ENCODE measurements around the gene STXBP6. TPM values are rescaled to one million over a fixed set of nuclear protein-coding genes. Genes with fewer than 3 reads are reported as not detected.

Gene STXBP6
- total and polyA plus RNA-seq, 2 of the 13 experiments (the other 11 are each of a cell fraction or from before 2014, with no cell fraction given): 35.3 to 42.8 TPM

DNA sequence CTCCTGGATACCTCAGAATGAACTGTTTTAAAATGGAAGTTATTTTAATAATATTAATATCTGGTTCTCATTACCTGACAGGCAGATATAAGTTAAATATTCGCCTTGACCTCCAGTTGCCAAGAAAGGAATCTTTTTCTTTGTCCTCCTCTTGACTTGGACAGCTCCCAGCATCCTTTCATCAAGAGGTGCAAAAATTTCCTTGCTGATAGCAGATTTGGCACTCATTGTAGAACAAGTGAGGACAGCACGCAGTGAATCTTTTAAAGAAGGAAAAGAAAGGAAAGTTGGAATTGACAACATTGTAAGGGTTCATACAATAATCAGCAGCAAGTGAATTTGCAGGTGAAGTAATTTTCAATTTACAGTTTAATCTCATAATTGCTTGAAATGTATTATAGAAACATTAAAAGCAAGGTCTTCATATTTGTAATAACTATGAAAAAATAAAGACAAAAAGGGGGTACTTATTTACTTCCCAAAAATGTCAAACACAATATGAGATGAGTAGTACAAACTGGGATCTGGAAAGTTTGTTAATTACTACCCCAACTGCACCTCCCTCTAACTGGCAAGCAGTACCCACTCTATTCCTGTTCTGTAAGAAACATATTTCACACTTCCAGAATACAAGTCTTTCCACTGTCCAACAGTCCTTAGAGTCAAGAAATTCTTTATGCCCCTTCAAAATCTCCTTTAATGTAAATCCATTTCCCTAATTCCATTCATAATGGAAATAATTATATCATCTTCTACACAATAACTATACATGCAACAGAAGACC, 75.2 kb downstream of the STXBP6 start:
- H4K20me1 ChIP-seq (ENCODE audit: insufficient read depth, low read length): no peaks in the 10 kb centered on the region
- H3K36me3 ChIP-seq (replicated peaks in 1 of 2; ENCODE audit: control insufficient read depth in 1 of 2, insufficient read depth in 2 of 2, low read length in 2 of 2): no peaks in the 10 kb centered on the region; a peak in 1 of 5 replicates
- CTCF ChIA-PET (ENCODE audit: low intra/inter-chr PET ratio, low total read pairs): no interaction called here
- no peak overlapping the region for H3K27ac ChIP-seq (ENCODE audit: extremely low read length, insufficient read depth, low read length)
- no peak overlapping the region for H3K9ac ChIP-seq (ENCODE audit: insufficient read depth, low read depth, low read length)
- ATAC-seq (no peak), DNase-seq (ENCODE audit: low spot score) (no peak), FAIRE-seq (no peak)
- no peak overlapping the region for H2AFZ ChIP-seq (ENCODE audit: low read length)
- intact Hi-C loops (cut with micrococcal nuclease; ENCODE audit: unreplicated experiment) (loop anchor here (5.0 kb wide), 1 partner anchor 58 kb away; no protein-coding TSS in a partner anchor), in situ Hi-C loops (cut with HindIII; ENCODE audit: extremely low pct_ligation_motif_present, low pct_unique_long_range_greater_than_20kb) (no loop called here)
- no peaks in the 10 kb centered on the region for H3K27me3 ChIP-seq (ENCODE audit: control insufficient read depth in 1 of 2, insufficient read depth in 2 of 2, low read length in 2 of 2)
- H3K4me2 ChIP-seq (ENCODE audit: low read depth, low read length): no peak overlapping the region
- POLR2A ChIA-PET: no interaction called here
- H3K4me3 ChIP-seq (replicated peaks in 1 of 3; ENCODE audit: insufficient read depth in 1 of 3, low read depth in 2 of 3, low read length in 3 of 3): no peak overlapping the region
- peaks cover 27% of the 10 kb centered on the region for H3K4me1 ChIP-seq (ENCODE audit: insufficient read depth, low read length)
- BruUV-seq (replicated peaks): no TSS peak
- no peaks in the 10 kb centered on the region for H3K79me2 ChIP-seq (ENCODE audit: insufficient read depth, low read length)
- 80% methylated on average over 2 of the region's 2 CpGs for WGBS (ENCODE audit: low lambda C conversion rate)
- H3K9me3 ChIP-seq (ENCODE audit: low read length): no peaks in the 10 kb centered on the region
- TF ChIP-seq, protein P1, sequence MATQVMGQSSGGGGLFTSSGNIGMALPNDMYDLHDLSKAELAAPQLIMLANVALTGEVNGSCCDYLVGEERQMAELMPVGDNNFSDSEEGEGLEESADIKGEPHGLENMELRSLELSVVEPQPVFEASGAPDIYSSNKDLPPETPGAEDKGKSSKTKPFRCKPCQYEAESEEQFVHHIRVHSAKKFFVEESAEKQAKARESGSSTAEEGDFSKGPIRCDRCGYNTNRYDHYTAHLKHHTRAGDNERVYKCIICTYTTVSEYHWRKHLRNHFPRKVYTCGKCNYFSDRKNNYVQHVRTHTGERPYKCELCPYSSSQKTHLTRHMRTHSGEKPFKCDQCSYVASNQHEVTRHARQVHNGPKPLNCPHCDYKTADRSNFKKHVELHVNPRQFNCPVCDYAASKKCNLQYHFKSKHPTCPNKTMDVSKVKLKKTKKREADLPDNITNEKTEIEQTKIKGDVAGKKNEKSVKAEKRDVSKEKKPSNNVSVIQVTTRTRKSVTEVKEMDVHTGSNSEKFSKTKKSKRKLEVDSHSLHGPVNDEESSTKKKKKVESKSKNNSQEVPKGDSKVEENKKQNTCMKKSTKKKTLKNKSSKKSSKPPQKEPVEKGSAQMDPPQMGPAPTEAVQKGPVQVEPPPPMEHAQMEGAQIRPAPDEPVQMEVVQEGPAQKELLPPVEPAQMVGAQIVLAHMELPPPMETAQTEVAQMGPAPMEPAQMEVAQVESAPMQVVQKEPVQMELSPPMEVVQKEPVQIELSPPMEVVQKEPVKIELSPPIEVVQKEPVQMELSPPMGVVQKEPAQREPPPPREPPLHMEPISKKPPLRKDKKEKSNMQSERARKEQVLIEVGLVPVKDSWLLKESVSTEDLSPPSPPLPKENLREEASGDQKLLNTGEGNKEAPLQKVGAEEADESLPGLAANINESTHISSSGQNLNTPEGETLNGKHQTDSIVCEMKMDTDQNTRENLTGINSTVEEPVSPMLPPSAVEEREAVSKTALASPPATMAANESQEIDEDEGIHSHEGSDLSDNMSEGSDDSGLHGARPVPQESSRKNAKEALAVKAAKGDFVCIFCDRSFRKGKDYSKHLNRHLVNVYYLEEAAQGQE (IDR thresholded peaks at IDR 0.05; ENCODE audit: borderline replicate concordance in 1 of 2, low read depth in 1 of 2, low read length in 2 of 2): no peak
- TF ChIP-seq, protein P2, sequence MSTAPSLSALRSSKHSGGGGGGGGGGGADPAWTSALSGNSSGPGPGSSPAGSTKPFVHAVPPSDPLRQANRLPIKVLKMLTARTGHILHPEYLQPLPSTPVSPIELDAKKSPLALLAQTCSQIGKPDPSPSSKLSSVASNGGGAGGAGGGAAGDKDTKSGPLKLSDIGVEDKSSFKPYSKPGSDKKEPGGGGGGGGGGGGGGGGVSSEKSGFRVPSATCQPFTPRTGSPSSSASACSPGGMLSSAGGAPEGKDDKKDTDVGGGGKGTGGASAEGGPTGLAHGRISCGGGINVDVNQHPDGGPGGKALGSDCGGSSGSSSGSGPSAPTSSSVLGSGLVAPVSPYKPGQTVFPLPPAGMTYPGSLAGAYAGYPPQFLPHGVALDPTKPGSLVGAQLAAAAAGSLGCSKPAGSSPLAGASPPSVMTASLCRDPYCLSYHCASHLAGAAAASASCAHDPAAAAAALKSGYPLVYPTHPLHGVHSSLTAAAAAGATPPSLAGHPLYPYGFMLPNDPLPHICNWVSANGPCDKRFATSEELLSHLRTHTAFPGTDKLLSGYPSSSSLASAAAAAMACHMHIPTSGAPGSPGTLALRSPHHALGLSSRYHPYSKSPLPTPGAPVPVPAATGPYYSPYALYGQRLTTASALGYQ (CRISPR knock-in tag; IDR thresholded peaks at IDR 0.05): no peak
- TF ChIP-seq ASH2L (IDR thresholded peaks at IDR 0.05; ENCODE audit: insufficient read length, low read depth, low read length) (no peak), ZNF501 (CRISPR knock-in tag; IDR thresholded peaks at IDR 0.05) (no peak), ZNF816 (CRISPR knock-in tag; IDR thresholded peaks at IDR 0.05; ENCODE audit: borderline replicate concordance) (no peak), REPIN1 (CRISPR knock-in tag; IDR thresholded peaks at IDR 0.05; ENCODE audit: borderline replicate concordance, low read depth) (no peak), NR2C2 (CRISPR knock-in tag; IDR thresholded peaks at IDR 0.05; ENCODE audit: borderline replicate concordance) (no peak), BCL6 (CRISPR knock-in tag; IDR thresholded peaks at IDR 0.05) (no peak), ARID2 (CRISPR knock-in tag; IDR thresholded peaks at IDR 0.05; ENCODE audit: borderline replicate concordance) (no peak), ZSCAN29 (CRISPR knock-in tag; conservative IDR thresholded peaks at IDR 0.05) (no peak), TARDBP (CRISPR knock-in tag; IDR thresholded peaks at IDR 0.05) (no peak)
- TF ChIP-seq, protein P3, sequence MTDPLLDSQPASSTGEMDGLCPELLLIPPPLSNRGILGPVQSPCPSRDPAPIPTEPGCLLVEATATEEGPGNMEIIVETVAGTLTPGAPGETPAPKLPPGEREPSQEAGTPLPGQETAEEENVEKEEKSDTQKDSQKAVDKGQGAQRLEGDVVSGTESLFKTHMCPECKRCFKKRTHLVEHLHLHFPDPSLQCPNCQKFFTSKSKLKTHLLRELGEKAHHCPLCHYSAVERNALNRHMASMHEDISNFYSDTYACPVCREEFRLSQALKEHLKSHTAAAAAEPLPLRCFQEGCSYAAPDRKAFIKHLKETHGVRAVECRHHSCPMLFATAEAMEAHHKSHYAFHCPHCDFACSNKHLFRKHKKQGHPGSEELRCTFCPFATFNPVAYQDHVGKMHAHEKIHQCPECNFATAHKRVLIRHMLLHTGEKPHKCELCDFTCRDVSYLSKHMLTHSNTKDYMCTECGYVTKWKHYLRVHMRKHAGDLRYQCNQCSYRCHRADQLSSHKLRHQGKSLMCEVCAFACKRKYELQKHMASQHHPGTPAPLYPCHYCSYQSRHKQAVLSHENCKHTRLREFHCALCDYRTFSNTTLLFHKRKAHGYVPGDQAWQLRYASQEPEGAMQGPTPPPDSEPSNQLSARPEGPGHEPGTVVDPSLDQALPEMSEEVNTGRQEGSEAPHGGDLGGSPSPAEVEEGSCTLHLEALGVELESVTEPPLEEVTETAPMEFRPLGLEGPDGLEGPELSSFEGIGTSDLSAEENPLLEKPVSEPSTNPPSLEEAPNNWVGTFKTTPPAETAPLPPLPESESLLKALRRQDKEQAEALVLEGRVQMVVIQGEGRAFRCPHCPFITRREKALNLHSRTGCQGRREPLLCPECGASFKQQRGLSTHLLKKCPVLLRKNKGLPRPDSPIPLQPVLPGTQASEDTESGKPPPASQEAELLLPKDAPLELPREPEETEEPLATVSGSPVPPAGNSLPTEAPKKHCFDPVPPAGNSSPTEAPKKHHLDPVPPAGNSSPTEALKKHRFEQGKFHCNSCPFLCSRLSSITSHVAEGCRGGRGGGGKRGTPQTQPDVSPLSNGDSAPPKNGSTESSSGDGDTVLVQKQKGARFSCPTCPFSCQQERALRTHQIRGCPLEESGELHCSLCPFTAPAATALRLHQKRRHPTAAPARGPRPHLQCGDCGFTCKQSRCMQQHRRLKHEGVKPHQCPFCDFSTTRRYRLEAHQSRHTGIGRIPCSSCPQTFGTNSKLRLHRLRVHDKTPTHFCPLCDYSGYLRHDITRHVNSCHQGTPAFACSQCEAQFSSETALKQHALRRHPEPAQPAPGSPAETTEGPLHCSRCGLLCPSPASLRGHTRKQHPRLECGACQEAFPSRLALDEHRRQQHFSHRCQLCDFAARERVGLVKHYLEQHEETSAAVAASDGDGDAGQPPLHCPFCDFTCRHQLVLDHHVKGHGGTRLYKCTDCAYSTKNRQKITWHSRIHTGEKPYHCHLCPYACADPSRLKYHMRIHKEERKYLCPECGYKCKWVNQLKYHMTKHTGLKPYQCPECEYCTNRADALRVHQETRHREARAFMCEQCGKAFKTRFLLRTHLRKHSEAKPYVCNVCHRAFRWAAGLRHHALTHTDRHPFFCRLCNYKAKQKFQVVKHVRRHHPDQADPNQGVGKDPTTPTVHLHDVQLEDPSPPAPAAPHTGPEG (CRISPR knock-in tag; IDR thresholded peaks at IDR 0.05): no peak

All from HepG2 (cell line).